Ascending aorta (tissue), 2 donors: ENCODE measurements around the gene PCDHGA1. TPM values are rescaled to one million over a fixed set of nuclear protein-coding genes. Genes with fewer than 3 reads are reported as not detected.
A peak's percentile ranks its signal among the peaks of the same experiment; 100 is the strongest.

Source experiments
- DNase-seq, 2 donors: peaks; one replicate each; pipeline ENCODE4 v3.0.0-alpha.2; 2019; ENCODE audit warnings: low spot score in 2 of 2
- H3K27ac ChIP-seq, 2 donors: fragments of 200-600 bp; sonication (generic); one replicate each; pipeline ENCODE4 v1.5.1; 2016 to 2017; ENCODE audit warnings: mild to moderate bottlenecking in 1 of 2
- H3K27me3 ChIP-seq: fragments of 200-600 bp; sonication (generic); one replicate; pipeline ENCODE4 v1.5.1; 2017
- H3K36me3 ChIP-seq, 2 donors: fragments of 200-600 bp; sonication (generic); one replicate each; pipeline ENCODE4 v1.5.1; 2016
- H3K4me1 ChIP-seq, 2 donors: fragments of 200-600 bp; sonication (generic); one replicate each; pipeline ENCODE4 v1.5.1; 2016 to 2017; ENCODE audit warnings: mild to moderate bottlenecking in 1 of 2
- H3K4me3 ChIP-seq, 2 donors: fragments of 200-600 bp; sonication (generic); one replicate each; pipeline ENCODE4 v1.5.1; 2016 to 2017; ENCODE audit warnings: mild to moderate bottlenecking in 1 of 2
- H3K9me3 ChIP-seq, 2 donors: fragments of 200-600 bp; sonication (generic); one replicate each; pipeline ENCODE4 v1.5.1; 2016
- intact Hi-C: fragments of 100-400 bp; cut with DNase I; formaldehyde crosslinking; loops from one replicate; pipeline ENCODE4 v1.15.1; 2023
- total RNA-seq: library from RNA; depleted of rRNA; stranded (reverse); fragments of >200 nt; gene quantifications from one replicate; pipeline ENCODE4 v1.1.0, GENCODE V29; 2016
- TF ChIP-seq, protein P1 (sequence below), 3 experiments: fragments of 200-600 bp in 2 of 3; fragments of 450-650 bp in 1 of 3; sonication (generic) in 2 of 3; IDR thresholded peaks; one replicate each; pipeline ENCODE4 v1.5.1; 2016 to 2019; ENCODE audit warnings: antibody characterized with exemption in 3 of 3, mild to moderate bottlenecking in 1 of 3, moderate library complexity in 1 of 3

Gene PCDHGA1
- total RNA-seq, 1 donor from 2014 or later = not detected

- peaks cover 17 to 37% of the 10 kb centered on the region in 2 donors for H3K36me3 ChIP-seq
- TF ChIP-seq, protein P1, sequence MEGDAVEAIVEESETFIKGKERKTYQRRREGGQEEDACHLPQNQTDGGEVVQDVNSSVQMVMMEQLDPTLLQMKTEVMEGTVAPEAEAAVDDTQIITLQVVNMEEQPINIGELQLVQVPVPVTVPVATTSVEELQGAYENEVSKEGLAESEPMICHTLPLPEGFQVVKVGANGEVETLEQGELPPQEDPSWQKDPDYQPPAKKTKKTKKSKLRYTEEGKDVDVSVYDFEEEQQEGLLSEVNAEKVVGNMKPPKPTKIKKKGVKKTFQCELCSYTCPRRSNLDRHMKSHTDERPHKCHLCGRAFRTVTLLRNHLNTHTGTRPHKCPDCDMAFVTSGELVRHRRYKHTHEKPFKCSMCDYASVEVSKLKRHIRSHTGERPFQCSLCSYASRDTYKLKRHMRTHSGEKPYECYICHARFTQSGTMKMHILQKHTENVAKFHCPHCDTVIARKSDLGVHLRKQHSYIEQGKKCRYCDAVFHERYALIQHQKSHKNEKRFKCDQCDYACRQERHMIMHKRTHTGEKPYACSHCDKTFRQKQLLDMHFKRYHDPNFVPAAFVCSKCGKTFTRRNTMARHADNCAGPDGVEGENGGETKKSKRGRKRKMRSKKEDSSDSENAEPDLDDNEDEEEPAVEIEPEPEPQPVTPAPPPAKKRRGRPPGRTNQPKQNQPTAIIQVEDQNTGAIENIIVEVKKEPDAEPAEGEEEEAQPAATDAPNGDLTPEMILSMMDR (IDR thresholded peaks at IDR 0.05) = no peak
- no peaks in the 10 kb centered on the region for H3K9me3 ChIP-seq
- intact Hi-C loops = loop anchor here (5.0 to 10.0 kb wide), 2 partner anchors 118 to 200 kb away; partner anchors contain the start of genes PCDHGA9, PCDHGB6 and TAF7
- no peak overlapping the region for H3K4me3 ChIP-seq
- H3K27ac ChIP-seq = peak overlapping the region; percentile 61 to 73
- no peak for DNase-seq
- peaks cover 7 to 24% of the 10 kb centered on the region in 2 donors for H3K4me1 ChIP-seq
- H3K27me3 ChIP-seq = no peaks in the 10 kb centered on the region
These were observed 192.0 kb downstream of the PCDHGA1 start for GRCh38 chr5:141522301-141522700.

DNA sequence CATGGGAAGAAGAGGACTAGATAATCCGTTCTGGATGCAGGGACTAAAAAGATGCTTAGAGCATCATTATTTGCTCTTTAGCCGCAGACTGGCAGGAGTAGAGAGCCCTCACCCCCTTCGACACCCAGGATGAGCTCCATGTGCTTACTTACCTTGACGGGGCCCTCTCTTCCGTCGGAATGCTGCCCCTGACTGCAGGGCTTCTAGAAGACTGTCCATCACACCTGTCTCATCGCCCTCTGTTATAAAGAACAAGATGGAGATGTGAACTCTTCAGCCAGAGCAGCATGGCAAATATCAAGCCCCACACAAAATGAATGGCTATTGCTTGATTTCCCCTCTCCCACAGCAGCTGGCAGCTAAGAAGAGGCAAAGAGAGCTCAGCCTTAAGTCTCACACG is 193.7 kb downstream of the PCDHGA1 start:
- intact Hi-C loops = loop anchor here (1.0 to 10.0 kb wide), 5 partner anchors 11 to 202 kb away; partner anchors contain the start of genes PCDHGA9, PCDHGB6 and TAF7
- Histone ChIP-seq H3K27me3 (no peaks in the 10 kb centered on the region), H3K4me3 (no peak overlapping the region), H3K27ac (peak overlapping the region; percentile 66 to 71), H3K9me3 (no peaks in the 10 kb centered on the region), H3K36me3 (peaks cover 17 to 34% of the 10 kb centered on the region in 2 donors), H3K4me1 (peaks cover 7 to 35% of the 10 kb centered on the region in 2 donors)
- TF ChIP-seq, protein P1 (IDR thresholded peaks at IDR 0.05) = no peak
- peak in 1 of 2 donors; percentile 62 for DNase-seq

GRCh38 chr5:141524604-141525597 is 194.6 kb downstream of the PCDHGA1 start:
- H3K4me1 ChIP-seq = peaks cover 7 to 44% of the 10 kb centered on the region in 2 donors
- H3K36me3 ChIP-seq = peaks cover 17 to 30% of the 10 kb centered on the region in 2 donors
- H3K27ac ChIP-seq = peak overlapping the region; percentile 66 to 71
- no peaks in the 10 kb centered on the region for H3K27me3 ChIP-seq
- no peaks in the 10 kb centered on the region for H3K9me3 ChIP-seq
- DNase-seq = peak in 1 of 2 donors; percentile 95
- intact Hi-C loops = loop anchor here (1.0 to 10.0 kb wide), 6 partner anchors 12 to 203 kb away; partner anchors contain the start of genes PCDHGA11, PCDHGA9, PCDHGB6 and TAF7
- no peak overlapping the region for H3K4me3 ChIP-seq
- TF ChIP-seq, protein P1 (IDR thresholded peaks at IDR 0.05) = peak; percentile 98 to 100 (median 99)

DNA sequence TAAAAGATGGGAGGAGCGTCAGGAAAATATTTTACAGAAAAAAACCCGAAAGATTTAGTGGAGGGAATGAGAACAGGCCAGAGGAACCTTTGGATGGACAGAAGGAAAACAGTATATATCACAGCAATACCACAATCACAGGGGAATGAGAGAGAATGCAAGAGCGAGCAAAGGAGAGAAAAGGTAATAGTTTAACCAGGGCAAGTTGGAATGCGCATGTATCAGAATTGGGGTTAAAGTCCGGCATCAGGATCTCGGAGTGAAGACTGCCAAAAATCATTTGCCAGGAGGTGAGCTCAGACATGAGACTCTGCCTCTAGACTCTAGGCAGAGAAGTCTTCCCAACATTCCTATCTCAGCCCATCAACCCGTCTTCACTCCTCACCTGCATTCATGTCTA is 195.3 kb downstream of the PCDHGA1 start:
- Histone ChIP-seq H3K27ac (peak overlapping the region; percentile 66 to 71), H3K36me3 (peaks cover 17 to 26% of the 10 kb centered on the region in 2 donors), H3K9me3 (no peaks in the 10 kb centered on the region), H3K27me3 (no peaks in the 10 kb centered on the region), H3K4me3 (no peak overlapping the region), H3K4me1 (peaks cover 7 to 40% of the 10 kb centered on the region in 2 donors)
- intact Hi-C loops = loop anchor here (5.0 to 10.0 kb wide), 2 partner anchors 103 to 121 kb away; partner anchors contain the start of genes PCDHGA11, PCDHGA9 and PCDHGB6
- DNase-seq = peak in 1 of 2 donors; percentile 37
- TF ChIP-seq, protein P1 (IDR thresholded peaks at IDR 0.05) = no peak

GRCh38 chr5:141527426-141527825 is 197.1 kb downstream of the PCDHGA1 start:
- H3K27ac ChIP-seq = peak overlapping the region; percentile 87 to 88
- H3K27me3 ChIP-seq = no peaks in the 10 kb centered on the region
- no peak overlapping the region for H3K4me3 ChIP-seq
- peaks cover 3 to 31% of the 10 kb centered on the region in 2 donors for H3K4me1 ChIP-seq
- no peak for DNase-seq
- no peaks in the 10 kb centered on the region for H3K9me3 ChIP-seq
- peaks cover 17 to 23% of the 10 kb centered on the region in 2 donors for H3K36me3 ChIP-seq
- intact Hi-C loops = loop anchor here (5.0 to 10.0 kb wide), 2 partner anchors 105 to 123 kb away; partner anchors contain the start of genes PCDHGA11, PCDHGA9 and PCDHGB6
- TF ChIP-seq, protein P1 (IDR thresholded peaks at IDR 0.05) = no peak
